SK-N-SH treated with all-trans-retinoic acid at 6 μM for 48 hours (cell line): ENCODE results near the gene TMEM132D.

ENCODE experiments used
- CREB5 ChIP-seq: fragments of 250-450 bp; sonication (Bioruptor Pico); IDR thresholded peaks from 2 replicates; pipeline ENCODE4 v1.5.1; 2020; ENCODE audit warnings: low read depth, mild to moderate bottlenecking, moderate library complexity
- PATZ1 ChIP-seq: fragments of 250-450 bp; sonication (Bioruptor Pico); IDR thresholded peaks from 2 replicates; pipeline ENCODE4 v1.8.0; 2020; ENCODE audit warnings: mild to moderate bottlenecking, moderate library complexity, borderline replicate concordance
- RARB ChIP-seq: fragments of 250-450 bp; sonication (Bioruptor Pico); IDR thresholded peaks from 2 replicates; pipeline ENCODE4 v1.8.0; 2021; ENCODE audit warnings: mild to moderate bottlenecking, moderate library complexity
- TCF4 ChIP-seq: fragments of 250-450 bp; sonication (Bioruptor Pico); IDR thresholded peaks from 2 replicates; pipeline ENCODE4 v1.8.0; 2021; ENCODE audit warnings: mild to moderate bottlenecking, moderate library complexity, borderline replicate concordance
- ZFP3 ChIP-seq: fragments of 250-450 bp; sonication (Bioruptor Pico); IDR thresholded peaks from 2 replicates; pipeline ENCODE4 v1.5.0; 2020; ENCODE audit warnings: mild to moderate bottlenecking, moderate library complexity

GRCh38 chr12:129226851-129227250, 677.0 kb downstream of the TMEM132D start:
- no peak for TF ChIP-seq PATZ1 (CRISPR knock-in tag)
- no peak for TF ChIP-seq TCF4 (CRISPR knock-in tag)
- TF ChIP-seq RARB (CRISPR knock-in tag), result no peak
- no peak for TF ChIP-seq ZFP3
- no peak for TF ChIP-seq CREB5 (CRISPR knock-in tag)
